Neural cell (in vitro differentiated cells): Measurements from ENCODE around the gene TDRKH. TPM values are rescaled to one million over a fixed set of nuclear protein-coding genes. Genes with fewer than 3 reads are reported as not detected.

Source experiments
- H2AFZ ChIP-seq: fragments of 200-600, 300-800 bp; sonication (generic), shearing (Covaris generic); 2 replicates; pipeline ENCODE4 v1.6.0; 2014; ENCODE audit warnings: low read depth, mild to moderate bottlenecking, antibody characterized with exemption, low read length, moderate library complexity
- H3F3A ChIP-seq: fragments of 200-600 bp; shearing (Covaris generic); 2 replicates; pipeline ENCODE4 v1.6.1; 2016; ENCODE audit warnings: mild to moderate bottlenecking, moderate library complexity, mixed read lengths, antibody characterized with exemption, low read length; ENCODE audit not compliant: insufficient read depth, poor library complexity, severe bottlenecking
- H3K27ac ChIP-seq: fragments of 200-600, 300-800 bp; sonication (generic), shearing (Covaris generic); 2 replicates; pipeline ENCODE4 v1.5.1; 2014; ENCODE audit warnings: mild to moderate bottlenecking, low read length, moderate library complexity
- H3K27me3 ChIP-seq: fragments of 300-800, 200-600 bp; sonication (generic), shearing (Covaris generic); 2 replicates; pipeline ENCODE4 v1.6.0; 2014; ENCODE audit warnings: mild to moderate bottlenecking, low read depth, low read length, moderate library complexity; ENCODE audit not compliant: insufficient read depth
- H3K36me3 ChIP-seq: fragments of 300-800, 200-600 bp; sonication (generic), shearing (Covaris generic); 2 replicates; pipeline ENCODE4 v1.5.1; 2014; ENCODE audit warnings: mild to moderate bottlenecking, antibody characterized with exemption, low read length, moderate library complexity; ENCODE audit not compliant: insufficient read depth
- H3K4me2 ChIP-seq: fragments of 300-800, 200-600 bp; sonication (generic), shearing (Covaris generic); 2 replicates; pipeline ENCODE4 v1.6.0; 2014; ENCODE audit warnings: mild to moderate bottlenecking, low read length
- H3K4me3 ChIP-seq: fragments of 300-800, 200-600 bp; sonication (generic), shearing (Covaris generic); 2 replicates; pipeline ENCODE4 v1.5.1; 2014; ENCODE audit warnings: mild to moderate bottlenecking, low read length, moderate library complexity
- H3K79me2 ChIP-seq: fragments of 200-600 bp; shearing (Covaris generic); replicated peaks from 2 replicates; pipeline ENCODE4 v1.6.0; 2014; ENCODE audit warnings: mild to moderate bottlenecking, low read length, moderate library complexity; ENCODE audit not compliant: insufficient read depth
- H3K9ac ChIP-seq: fragments of 300-800, 200-600 bp; sonication (generic), shearing (Covaris generic); 2 replicates; pipeline ENCODE4 v1.6.1; 2016; ENCODE audit warnings: mild to moderate bottlenecking, low read length, mixed read lengths
- H3K9me2 ChIP-seq: fragments of 200-600 bp; shearing (Covaris generic); 2 replicates; pipeline ENCODE4 v1.6.1; 2016; ENCODE audit warnings: mild to moderate bottlenecking, low read length, mixed read lengths; ENCODE audit not compliant: insufficient read depth
- H3K9me3 ChIP-seq: fragments of 200-600, 300-800 bp; sonication (generic), shearing (Covaris generic); 2 replicates; pipeline ENCODE4 v1.6.1; 2016; ENCODE audit warnings: mild to moderate bottlenecking, mixed run types, low read length, moderate library complexity, mixed read lengths
- H4K20me1 ChIP-seq: fragments of 200-600 bp; shearing (Covaris generic); 2 replicates; pipeline ENCODE4 v1.6.1; 2016; ENCODE audit warnings: mild to moderate bottlenecking, mixed run types; ENCODE audit not compliant: insufficient read depth
- EP300 ChIP-seq: fragments of 450-650 bp; conservative IDR thresholded peaks from 2 replicates; pipeline ENCODE4 v1.6.1; 2014; ENCODE audit warnings: antibody characterized with exemption, mild to moderate bottlenecking, moderate library complexity; ENCODE audit not compliant: poor library complexity, severe bottlenecking
- EZH2 ChIP-seq: fragments of 200-600, 300-800 bp; shearing (Covaris generic), sonication (generic); IDR thresholded peaks from 2 replicates; pipeline ENCODE4 v1.6.1; 2014; ENCODE audit warnings: antibody characterized with exemption, low read length, borderline replicate concordance, mild to moderate bottlenecking; ENCODE audit not compliant: insufficient read depth, poor library complexity, severe bottlenecking
- MXI1 ChIP-seq: fragments of 450-650 bp; conservative IDR thresholded peaks from 2 replicates; pipeline ENCODE4 v1.6.1; 2014; ENCODE audit warnings: antibody characterized with exemption, mild to moderate bottlenecking; ENCODE audit not compliant: poor library complexity, severe bottlenecking
- POLR2AphosphoS5 ChIP-seq: IDR thresholded peaks from 2 replicates; pipeline ENCODE4 v1.6.1; 2012
- RAD21 ChIP-seq: fragments of 450-650 bp; conservative IDR thresholded peaks from 2 replicates; pipeline ENCODE4 v1.6.1; 2014; ENCODE audit warnings: antibody characterized with exemption, mild to moderate bottlenecking, moderate library complexity
- REST ChIP-seq: IDR thresholded peaks from 2 replicates; pipeline ENCODE4 v1.6.1; 2012; ENCODE audit warnings: borderline replicate concordance
- SMC3 ChIP-seq: fragments of 450-650 bp; conservative IDR thresholded peaks from 2 replicates; pipeline ENCODE4 v1.6.1; 2014; ENCODE audit warnings: antibody characterized with exemption, mild to moderate bottlenecking, moderate library complexity; ENCODE audit not compliant: poor library complexity
- TAF1 ChIP-seq: IDR thresholded peaks from 2 replicates; pipeline ENCODE4 v1.6.1; 2012; ENCODE audit warnings: low read depth
- polyA plus RNA-seq: library from polyadenylated mRNA; depleted of rRNA; stranded (reverse); fragments of >200 nt; gene quantifications from 2 replicates; pipeline ENCODE4 v1.2.3, GENCODE V29; 2014
- TF ChIP-seq, protein P1 (sequence below): fragments of 450-650 bp; IDR thresholded peaks from 2 replicates; pipeline ENCODE4 v1.5.1; 2014; ENCODE audit warnings: antibody characterized with exemption, mild to moderate bottlenecking, moderate library complexity; ENCODE audit not compliant: poor library complexity, severe bottlenecking

Gene TDRKH
- polyA plus RNA-seq, 1 donor from 2014 or later: 19.5 TPM

DNA sequence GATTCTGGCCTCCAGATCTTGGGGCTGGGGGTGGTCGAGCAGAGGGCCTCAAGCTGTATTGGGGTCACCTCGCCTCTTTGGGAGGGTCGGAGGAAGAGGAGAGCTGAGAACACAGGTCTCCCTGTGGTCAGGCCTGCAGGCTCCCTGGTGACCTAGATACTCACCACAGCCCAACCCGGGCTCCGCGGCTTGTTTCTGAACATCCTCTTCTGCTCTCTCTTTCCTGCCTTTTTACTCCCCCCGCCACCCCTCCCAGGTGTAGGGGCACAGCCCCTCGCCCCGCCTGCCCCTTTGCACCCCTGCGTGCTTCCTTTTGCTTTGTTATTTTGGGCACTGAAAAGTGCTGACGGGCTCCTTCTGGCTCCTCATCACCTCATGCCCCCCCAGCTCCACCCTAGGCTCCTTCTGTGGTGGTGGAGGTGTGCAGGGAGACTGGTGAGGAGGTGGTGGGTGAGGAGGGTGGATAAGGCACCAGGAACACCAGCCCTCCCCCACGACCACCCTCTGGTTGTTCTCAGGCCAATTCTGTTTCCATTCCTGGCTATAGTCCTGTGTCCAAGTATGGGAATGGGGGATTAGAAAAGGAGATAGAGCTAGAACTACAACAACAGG, 25.5 kb upstream of the TDRKH start:
- H3F3A ChIP-seq: no peaks in the 10 kb centered on the region
- no peaks in the 10 kb centered on the region for H4K20me1 ChIP-seq
- no peak overlapping the region for H3K27ac ChIP-seq
- H2AFZ ChIP-seq: no peak overlapping the region
- no peaks in the 10 kb centered on the region for H3K36me3 ChIP-seq
- H3K9me3 ChIP-seq: no peaks in the 10 kb centered on the region
- no peaks in the 10 kb centered on the region for H3K27me3 ChIP-seq
- no peaks in the 10 kb centered on the region for H3K9me2 ChIP-seq
- no peak overlapping the region for H3K4me3 ChIP-seq
- no peaks in the 10 kb centered on the region for H3K79me2 ChIP-seq
- H3K9ac ChIP-seq: no peak overlapping the region
- no peak for TF ChIP-seq RAD21
- no peak overlapping the region for H3K4me2 ChIP-seq

GRCh38 chr1:151814971-151815545, 24.8 kb upstream of the TDRKH start:
- Histone ChIP-seq H3K4me2 (no peak overlapping the region), H3K79me2 (no peaks in the 10 kb centered on the region), H3K9ac (no peak overlapping the region), H4K20me1 (no peaks in the 10 kb centered on the region), H3K4me3 (no peak overlapping the region), H3F3A (no peaks in the 10 kb centered on the region), H3K27ac (no peak overlapping the region), H3K36me3 (no peaks in the 10 kb centered on the region), H3K9me3 (no peaks in the 10 kb centered on the region), H2AFZ (no peak overlapping the region), H3K27me3 (no peaks in the 10 kb centered on the region), H3K9me2 (no peaks in the 10 kb centered on the region)
- TF ChIP-seq, protein P1, sequence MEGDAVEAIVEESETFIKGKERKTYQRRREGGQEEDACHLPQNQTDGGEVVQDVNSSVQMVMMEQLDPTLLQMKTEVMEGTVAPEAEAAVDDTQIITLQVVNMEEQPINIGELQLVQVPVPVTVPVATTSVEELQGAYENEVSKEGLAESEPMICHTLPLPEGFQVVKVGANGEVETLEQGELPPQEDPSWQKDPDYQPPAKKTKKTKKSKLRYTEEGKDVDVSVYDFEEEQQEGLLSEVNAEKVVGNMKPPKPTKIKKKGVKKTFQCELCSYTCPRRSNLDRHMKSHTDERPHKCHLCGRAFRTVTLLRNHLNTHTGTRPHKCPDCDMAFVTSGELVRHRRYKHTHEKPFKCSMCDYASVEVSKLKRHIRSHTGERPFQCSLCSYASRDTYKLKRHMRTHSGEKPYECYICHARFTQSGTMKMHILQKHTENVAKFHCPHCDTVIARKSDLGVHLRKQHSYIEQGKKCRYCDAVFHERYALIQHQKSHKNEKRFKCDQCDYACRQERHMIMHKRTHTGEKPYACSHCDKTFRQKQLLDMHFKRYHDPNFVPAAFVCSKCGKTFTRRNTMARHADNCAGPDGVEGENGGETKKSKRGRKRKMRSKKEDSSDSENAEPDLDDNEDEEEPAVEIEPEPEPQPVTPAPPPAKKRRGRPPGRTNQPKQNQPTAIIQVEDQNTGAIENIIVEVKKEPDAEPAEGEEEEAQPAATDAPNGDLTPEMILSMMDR: no peak
- TF ChIP-seq MXI1: no peak
- no peak for TF ChIP-seq EZH2
- TF ChIP-seq RAD21: no peak
- TF ChIP-seq POLR2AphosphoS5: no peak
- TF ChIP-seq REST: no peak
- no peak for TF ChIP-seq EP300

- H3K79me2 ChIP-seq: no peaks in the 10 kb centered on the region
- H4K20me1 ChIP-seq: no peaks in the 10 kb centered on the region
- H3K9ac ChIP-seq: no peak overlapping the region
- no peaks in the 10 kb centered on the region for H3K9me3 ChIP-seq
- no peak overlapping the region for H3K4me2 ChIP-seq
- H3F3A ChIP-seq: no peaks in the 10 kb centered on the region
- H3K27ac ChIP-seq: no peak overlapping the region
- no peaks in the 10 kb centered on the region for H3K27me3 ChIP-seq
- H2AFZ ChIP-seq: no peak overlapping the region
- H3K36me3 ChIP-seq: no peaks in the 10 kb centered on the region
- H3K4me3 ChIP-seq: no peak overlapping the region
- H3K9me2 ChIP-seq: no peaks in the 10 kb centered on the region
- TF ChIP-seq SMC3: no peak
- no peak for TF ChIP-seq EP300
- TF ChIP-seq TAF1: no peak
- TF ChIP-seq EZH2: no peak
- TF ChIP-seq POLR2AphosphoS5: no peak
- no peak for TF ChIP-seq MXI1
- no peak for TF ChIP-seq REST
- TF ChIP-seq, protein P1: no peak
- TF ChIP-seq RAD21: no peak
Measured at GRCh38 chr1:151814426-151814825, 24.1 kb upstream of the TDRKH start.
